Measurements from ENCODE around the gene SRGAP3. TPM values are rescaled to one million over a fixed set of nuclear protein-coding genes. Genes with fewer than 3 reads are reported as not detected.

Gene SRGAP3
- total RNA-seq, 4 donors from 2014 or later = 2.0 to 6.9 (median 4.8) TPM

DNA sequence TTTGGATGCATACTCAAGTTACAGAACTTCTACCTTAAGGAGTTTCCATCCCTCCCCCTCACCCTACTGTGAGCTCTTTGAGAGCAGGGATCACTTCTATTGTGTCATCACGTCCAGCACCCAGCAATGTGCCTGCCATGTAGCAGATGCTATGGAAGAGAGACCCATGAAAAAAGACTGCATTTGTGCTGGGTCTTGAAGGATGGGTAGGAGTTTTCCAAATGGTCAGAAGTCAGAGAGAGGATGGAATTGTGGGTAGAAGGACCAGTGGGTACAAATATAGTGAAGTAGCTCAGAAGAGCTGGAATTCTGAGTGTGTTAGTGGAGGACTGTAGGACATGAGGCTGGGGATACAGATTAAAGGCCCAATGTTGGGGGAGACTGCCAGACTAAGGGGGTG lies 141.7 kb downstream of the SRGAP3 start:
- Histone ChIP-seq H3K4me1 (peaks cover 0 to 23% (median 0%) of the 10 kb centered on the region in 3 donors), H3K27ac (no peak overlapping the region), H3K36me3 (peaks cover 0 to 14% of the 10 kb centered on the region in 2 donors), H3K9me3 (no peaks in the 10 kb centered on the region), H3K4me3 (no peak overlapping the region), H3K27me3 (no peaks in the 10 kb centered on the region)
- no peak for TF ChIP-seq POLR2AphosphoS5 (IDR thresholded peaks at IDR 0.05)
- no peak for TF ChIP-seq POLR2A (IDR thresholded peaks at IDR 0.05)
- TF ChIP-seq EP300 (IDR thresholded peaks at IDR 0.05) = no peak
- TF ChIP-seq, protein P1, sequence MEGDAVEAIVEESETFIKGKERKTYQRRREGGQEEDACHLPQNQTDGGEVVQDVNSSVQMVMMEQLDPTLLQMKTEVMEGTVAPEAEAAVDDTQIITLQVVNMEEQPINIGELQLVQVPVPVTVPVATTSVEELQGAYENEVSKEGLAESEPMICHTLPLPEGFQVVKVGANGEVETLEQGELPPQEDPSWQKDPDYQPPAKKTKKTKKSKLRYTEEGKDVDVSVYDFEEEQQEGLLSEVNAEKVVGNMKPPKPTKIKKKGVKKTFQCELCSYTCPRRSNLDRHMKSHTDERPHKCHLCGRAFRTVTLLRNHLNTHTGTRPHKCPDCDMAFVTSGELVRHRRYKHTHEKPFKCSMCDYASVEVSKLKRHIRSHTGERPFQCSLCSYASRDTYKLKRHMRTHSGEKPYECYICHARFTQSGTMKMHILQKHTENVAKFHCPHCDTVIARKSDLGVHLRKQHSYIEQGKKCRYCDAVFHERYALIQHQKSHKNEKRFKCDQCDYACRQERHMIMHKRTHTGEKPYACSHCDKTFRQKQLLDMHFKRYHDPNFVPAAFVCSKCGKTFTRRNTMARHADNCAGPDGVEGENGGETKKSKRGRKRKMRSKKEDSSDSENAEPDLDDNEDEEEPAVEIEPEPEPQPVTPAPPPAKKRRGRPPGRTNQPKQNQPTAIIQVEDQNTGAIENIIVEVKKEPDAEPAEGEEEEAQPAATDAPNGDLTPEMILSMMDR (IDR thresholded peaks at IDR 0.05) = no peak
- 80% methylated on average over 1 of the region's 1 CpG; no CpG with 5 or more reads in 1 of the 2 donors for WGBS, 2 donors (ENCODE audit: low coverage in 1 of 2)
- no peak for ATAC-seq

DNA sequence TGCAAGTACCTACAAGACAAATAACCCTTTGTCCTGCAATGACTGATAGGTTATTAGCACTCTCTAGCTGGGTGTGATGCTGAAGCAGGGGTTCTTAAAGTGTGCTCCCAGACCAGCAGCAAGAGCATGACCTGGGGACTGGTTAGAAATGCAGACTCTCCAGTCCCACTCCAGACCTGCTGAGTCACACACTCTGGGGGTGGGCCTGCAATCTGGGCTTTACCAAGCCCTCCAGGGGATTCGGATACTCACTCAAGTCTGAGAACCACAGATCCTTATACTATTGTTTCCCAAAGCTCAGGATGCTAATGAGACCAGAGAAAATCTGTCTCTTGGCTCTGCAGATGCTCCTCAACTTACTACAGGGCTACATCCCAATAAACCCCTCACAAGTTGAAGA lies 144.0 kb downstream of the SRGAP3 start:
- H3K9me3 ChIP-seq = no peaks in the 10 kb centered on the region
- no peak overlapping the region for H3K27ac ChIP-seq
- no peak for ATAC-seq
- TF ChIP-seq, protein P1 (IDR thresholded peaks at IDR 0.05) = no peak
- TF ChIP-seq EP300 (IDR thresholded peaks at IDR 0.05) (no peak), POLR2A (IDR thresholded peaks at IDR 0.05) (no peak), POLR2AphosphoS5 (IDR thresholded peaks at IDR 0.05) (no peak)
- H3K27me3 ChIP-seq = no peaks in the 10 kb centered on the region
- WGBS, 2 donors (ENCODE audit: low coverage in 1 of 2) = 60 to 71% methylated on average over 1 of the region's 1 CpG
- no peak overlapping the region for H3K4me3 ChIP-seq
- H3K4me1 ChIP-seq = peaks cover 0 to 14% (median 0%) of the 10 kb centered on the region in 3 donors
- peaks cover 0 to 14% of the 10 kb centered on the region in 2 donors for H3K36me3 ChIP-seq

DNA sequence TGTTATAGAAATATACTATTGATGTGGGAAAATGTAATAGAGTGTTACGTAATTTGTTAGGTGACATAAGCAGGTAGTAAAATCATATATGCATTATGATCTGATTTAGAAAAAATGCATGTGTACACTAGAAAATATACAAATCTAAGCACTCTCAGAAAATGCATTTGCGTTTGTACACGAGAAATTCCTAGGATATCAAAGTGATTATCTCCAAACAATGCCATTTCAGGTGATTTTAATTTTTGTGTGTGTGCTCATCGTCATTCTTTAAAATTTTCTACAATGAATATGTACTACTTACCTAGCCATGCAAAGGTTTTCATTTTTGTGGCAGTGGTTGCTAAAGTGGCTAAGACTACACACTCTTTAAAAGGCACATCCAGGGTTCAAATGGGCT lies 145.3 kb downstream of the SRGAP3 start:
- peaks cover 0 to 8% (median 0%) of the 10 kb centered on the region in 3 donors for H3K4me1 ChIP-seq
- TF ChIP-seq, protein P1 (IDR thresholded peaks at IDR 0.05) = no peak
- TF ChIP-seq POLR2AphosphoS5 (IDR thresholded peaks at IDR 0.05) = no peak
- TF ChIP-seq POLR2A (IDR thresholded peaks at IDR 0.05) = no peak
- TF ChIP-seq EP300 (IDR thresholded peaks at IDR 0.05) = no peak
- no peak for ATAC-seq
- WGBS, 2 donors (ENCODE audit: low coverage in 1 of 2) = 94 to 98% methylated on average over 4 of the region's 4 CpGs
- H3K9me3 ChIP-seq = no peaks in the 10 kb centered on the region
- peaks cover 0 to 14% of the 10 kb centered on the region in 2 donors for H3K36me3 ChIP-seq
- H3K27me3 ChIP-seq = no peaks in the 10 kb centered on the region
- H3K4me3 ChIP-seq = no peak overlapping the region
- H3K27ac ChIP-seq = no peak overlapping the region

DNA sequence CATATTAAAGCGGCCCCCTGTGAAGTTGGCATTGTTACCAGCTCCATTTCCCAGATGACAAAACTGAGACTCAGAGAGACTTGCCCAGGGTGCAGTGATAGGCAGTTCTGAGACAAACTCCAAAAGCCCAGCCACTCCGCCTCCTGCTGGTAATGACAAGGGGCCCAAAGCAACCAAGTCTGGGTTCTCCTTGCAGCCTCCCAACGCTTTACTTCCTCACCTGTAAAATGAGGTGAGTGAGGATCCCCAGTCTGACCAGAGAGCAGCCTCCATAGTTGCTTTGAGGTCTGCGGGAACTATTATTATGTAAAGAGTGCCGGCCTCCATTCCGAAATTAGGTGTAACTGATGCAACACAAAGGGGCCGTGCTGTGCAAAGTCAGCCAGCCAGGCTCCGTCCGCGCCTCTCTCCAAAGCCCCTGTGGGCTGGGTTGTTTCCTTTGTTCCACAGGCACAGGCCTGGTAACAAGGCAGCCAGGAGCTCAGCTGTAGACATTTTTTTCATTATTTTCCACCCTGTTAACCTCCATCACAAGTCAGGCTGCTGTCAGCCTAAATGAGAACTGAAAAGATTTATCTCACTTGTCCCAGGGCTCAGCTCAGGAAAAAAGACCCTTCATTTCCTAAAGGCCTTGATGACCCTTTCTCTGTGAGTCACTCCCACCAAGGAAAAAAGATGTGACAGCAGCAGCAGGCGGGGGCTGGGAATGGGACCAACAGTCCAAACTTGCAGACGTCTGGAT lies 147.0 kb downstream of the SRGAP3 start:
- Histone ChIP-seq H3K36me3 (peaks cover 0 to 14% of the 10 kb centered on the region in 2 donors), H3K27me3 (no peaks in the 10 kb centered on the region), H3K4me1 (peaks cover 0 to 8% (median 0%) of the 10 kb centered on the region in 3 donors), H3K4me3 (no peak overlapping the region), H3K9me3 (no peaks in the 10 kb centered on the region), H3K27ac (no peak overlapping the region)
- WGBS, 2 donors (ENCODE audit: low coverage in 1 of 2) = 56 to 76% methylated on average over 2 to 9 of the region's 12 CpGs
- ATAC-seq = no peak
- TF ChIP-seq POLR2AphosphoS5 (IDR thresholded peaks at IDR 0.05) (no peak), EP300 (IDR thresholded peaks at IDR 0.05) (no peak), POLR2A (IDR thresholded peaks at IDR 0.05) (no peak)
- TF ChIP-seq, protein P1 (IDR thresholded peaks at IDR 0.05) = no peak

DNA sequence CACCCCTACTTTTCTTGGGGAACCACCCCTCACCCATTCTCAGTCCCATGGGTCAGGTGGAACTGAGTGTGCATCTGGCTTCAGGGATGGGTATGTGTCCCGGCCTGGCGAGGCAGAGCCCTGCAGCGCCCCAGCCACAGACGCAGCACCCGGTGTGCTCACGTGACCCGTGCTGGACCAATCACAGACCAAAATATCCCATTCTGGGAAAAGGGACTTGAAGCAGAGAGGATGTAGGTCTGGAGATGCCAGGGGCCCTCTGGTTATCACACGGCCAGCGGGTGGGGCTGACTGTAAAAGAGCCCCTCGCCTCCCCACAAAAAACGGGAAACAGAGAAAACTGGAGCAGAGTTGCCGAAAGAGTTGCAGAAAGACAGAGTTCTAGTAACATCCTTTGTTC lies 148.2 kb downstream of the SRGAP3 start:
- no peak overlapping the region for H3K4me3 ChIP-seq
- H3K4me1 ChIP-seq = peaks cover 0 to 8% (median 0%) of the 10 kb centered on the region in 3 donors
- no peak overlapping the region for H3K27ac ChIP-seq
- ATAC-seq = no peak
- WGBS, 2 donors (ENCODE audit: low coverage in 1 of 2) = 77 to 100% methylated on average over 3 to 4 of the region's 12 CpGs
- peaks cover 0 to 14% of the 10 kb centered on the region in 2 donors for H3K36me3 ChIP-seq
- no peak for TF ChIP-seq POLR2AphosphoS5 (IDR thresholded peaks at IDR 0.05)
- H3K27me3 ChIP-seq = no peaks in the 10 kb centered on the region
- no peaks in the 10 kb centered on the region for H3K9me3 ChIP-seq

Measured in gastroesophageal sphincter (tissue), 4 donors.